GM23338 (cell line): ENCODE results near the gene THSD4. TPM values are rescaled to one million over a fixed set of nuclear protein-coding genes. Genes with fewer than 3 reads are reported as not detected.

Source experiments
- ATAC-seq: fragments of 200-7000 bp; cut with Tn5 transposase; 3 replicates; pipeline ENCODE4 v1.9.1; 2020
- DNase-seq: peaks from one replicate; pipeline ENCODE4 v3.0.0-alpha.2; 2015; ENCODE audit warnings: low spot score
- H2AFZ ChIP-seq: fragments of 200-600 bp; sonication (generic); 2 replicates; pipeline ENCODE4 v1.8.0; 2016; ENCODE audit warnings: antibody characterized with exemption, mild to moderate bottlenecking, moderate library complexity
- H3F3A ChIP-seq: fragments of 200-600 bp; sonication (generic); replicated peaks from 2 replicates; pipeline ENCODE4 v1.8.0; 2017; ENCODE audit warnings: antibody characterized with exemption, mixed run types, low read depth
- H3K27ac ChIP-seq: fragments of 200-600 bp; sonication (generic); 2 replicates; pipeline ENCODE4 v1.6.1; 2016; ENCODE audit warnings: low read depth
- H3K27me3 ChIP-seq: fragments of 200-600 bp; sonication (generic); 2 replicates; pipeline ENCODE4 v1.8.0; 2016; ENCODE audit warnings: mild to moderate bottlenecking, mixed run types, moderate library complexity; ENCODE audit not compliant: insufficient read depth
- H3K36me3 ChIP-seq: fragments of 200-600 bp; sonication (generic); 2 replicates; pipeline ENCODE4 v1.8.0; 2016; ENCODE audit warnings: mild to moderate bottlenecking; ENCODE audit not compliant: insufficient read depth
- H3K4me1 ChIP-seq: fragments of 200-600 bp; sonication (generic); 2 replicates; pipeline ENCODE4 v1.8.0; 2016; ENCODE audit warnings: mild to moderate bottlenecking, moderate library complexity; ENCODE audit not compliant: insufficient read depth
- H3K4me2 ChIP-seq: fragments of 200-600 bp; sonication (generic); 2 replicates; pipeline ENCODE4 v1.7.1; 2017; ENCODE audit warnings: mixed run types
- H3K4me3 ChIP-seq: fragments of 200-600 bp; sonication (generic); 2 replicates; pipeline ENCODE4 v1.6.1; 2016; ENCODE audit warnings: mixed run types
- H3K79me2 ChIP-seq: fragments of 200-600 bp; sonication (generic); replicated peaks from 2 replicates; pipeline ENCODE4 v1.8.0; 2017; ENCODE audit warnings: mild to moderate bottlenecking; ENCODE audit not compliant: insufficient read depth
- H3K9me2 ChIP-seq: fragments of 200-600 bp; sonication (generic); 2 replicates; pipeline ENCODE4 v1.8.0; 2017; ENCODE audit not compliant: insufficient read depth
- H4K20me1 ChIP-seq: fragments of 200-600 bp; sonication (generic); replicated peaks from 2 replicates; pipeline ENCODE4 v1.8.0; 2017; ENCODE audit warnings: mild to moderate bottlenecking; ENCODE audit not compliant: insufficient read depth
- H3K27ac Mint-ChIP-seq: 2 replicates; pipeline ENCODE4 v1.8.0; 2020; ENCODE audit warnings: inconsistent platforms, mild to moderate bottlenecking, moderate library complexity, mixed read lengths
- H3K27me3 Mint-ChIP-seq: 3 replicates; pipeline ENCODE4 v1.8.0; 2022; ENCODE audit warnings: low read depth, mild to moderate bottlenecking, moderate library complexity, mixed read lengths, inconsistent platforms; ENCODE audit not compliant: insufficient read depth, poor library complexity
- H3K36me3 Mint-ChIP-seq: 3 replicates; pipeline ENCODE4 v1.8.0; 2021; ENCODE audit warnings: low read depth, mild to moderate bottlenecking, inconsistent platforms, moderate library complexity, mixed read lengths
- H3K4me1 Mint-ChIP-seq: 3 replicates; pipeline ENCODE4 v1.8.0; 2020; ENCODE audit warnings: mild to moderate bottlenecking, inconsistent platforms, mixed read lengths
- H3K4me3 Mint-ChIP-seq: 3 replicates; pipeline ENCODE4 v1.8.0; 2021; ENCODE audit warnings: moderate library complexity, mild to moderate bottlenecking, inconsistent platforms, mixed read lengths
- H3K9me3 Mint-ChIP-seq: 3 replicates; pipeline ENCODE4 v1.8.0; 2020; ENCODE audit warnings: moderate library complexity, mild to moderate bottlenecking, inconsistent platforms, mixed read lengths
- CREB1 ChIP-seq: fragments of 250-450 bp; sonication (Bioruptor Pico); IDR thresholded peaks from 2 replicates; pipeline ENCODE4 v1.5.0; 2020; ENCODE audit warnings: low read depth, mild to moderate bottlenecking, moderate library complexity
- CTCF ChIP-seq, 2 experiments: fragments of 200-600 bp in 1 of 2; sonication (generic) in 1 of 2; conservative IDR thresholded peaks; 2 replicates each; pipeline versions ENCODE4 v1.5.1 to v1.6.1; 2016 to 2017; ENCODE audit warnings: antibody characterized with exemption in 2 of 2, low read depth in 2 of 2, mild to moderate bottlenecking in 2 of 2, moderate library complexity in 1 of 2
- ETS1 ChIP-seq: IDR thresholded peaks from 2 replicates; pipeline ENCODE4 v1.6.1; 2016; ENCODE audit warnings: antibody characterized with exemption
- EZH2 ChIP-seq: fragments of 200-600 bp; sonication (generic); IDR thresholded peaks from one replicate; pipeline ENCODE4 v1.8.0; 2017; ENCODE audit warnings: antibody characterized with exemption, mild to moderate bottlenecking, low read depth; ENCODE audit not compliant: unreplicated experiment
- EZH2phosphoT487 ChIP-seq: fragments of 200-600 bp; sonication (generic); IDR thresholded peaks from one replicate; pipeline ENCODE4 v1.8.1; 2018; ENCODE audit warnings: antibody characterized with exemption; ENCODE audit not compliant: unreplicated experiment
- JUNB ChIP-seq: IDR thresholded peaks from one replicate; pipeline ENCODE4 v1.6.1; 2016; ENCODE audit warnings: antibody characterized with exemption; ENCODE audit not compliant: unreplicated experiment
- NANOG ChIP-seq: IDR thresholded peaks from 2 replicates; pipeline ENCODE4 v1.6.1; 2016; ENCODE audit warnings: antibody characterized with exemption, borderline replicate concordance
- POLR2AphosphoS5 ChIP-seq: IDR thresholded peaks from 2 replicates; pipeline ENCODE4 v1.6.1; 2016; ENCODE audit warnings: antibody characterized with exemption, low read depth
- REST ChIP-seq: IDR thresholded peaks from one replicate; pipeline ENCODE4 v1.6.1; 2018; ENCODE audit warnings: antibody characterized with exemption; ENCODE audit not compliant: unreplicated experiment
- STAT1 ChIP-seq: IDR thresholded peaks from one replicate; pipeline ENCODE4 v1.6.1; 2016; ENCODE audit warnings: antibody characterized with exemption; ENCODE audit not compliant: unreplicated experiment
- ZNF114 ChIP-seq: fragments of 250-450 bp; sonication (Bioruptor Pico); IDR thresholded peaks from 2 replicates; pipeline ENCODE4 v1.5.0; 2020; ENCODE audit warnings: mild to moderate bottlenecking, moderate library complexity
- ZNF331 ChIP-seq: fragments of 250-450 bp; sonication (Bioruptor Pico); IDR thresholded peaks from 2 replicates; pipeline ENCODE4 v1.5.0; 2020; ENCODE audit warnings: low read depth, mild to moderate bottlenecking, moderate library complexity
- ZNF462 ChIP-seq: fragments of 250-450 bp; sonication (Bioruptor Pico); IDR thresholded peaks from 2 replicates; pipeline ENCODE4 v1.5.0; 2020; ENCODE audit warnings: mild to moderate bottlenecking, moderate library complexity
- polyA plus RNA-seq: library from polyadenylated mRNA; unstranded; fragments of >200 nt; fragmentation: Nextera tagmentation; extraction: Ambion mirVana; gene quantifications from 2 replicates; pipeline ENCODE4 v1.2.1, GENCODE V29; 2016
- total RNA-seq: library from RNA; depleted of rRNA; stranded (reverse); fragments of >200 nt; shearing (Covaris generic); gene quantifications from 2 replicates; pipeline ENCODE4 v1.2.3, GENCODE V29; 2014

THSD4 gene
- total and polyA plus RNA-seq, 2 experiments from 2014 or later: 2.0 to 7.4 TPM

- Mint-ChIP-seq H3K27ac (no peak overlapping the region), H3K9me3 (no peaks in the 10 kb centered on the region; the same call in 2 of the 3 replicates), H3K27me3 (peaks cover 1% of the 10 kb centered on the region), H3K4me1 (peaks cover 20% of the 10 kb centered on the region), H3K36me3 (no peaks in the 10 kb centered on the region), H3K4me3 (no peak overlapping the region)
- H2AFZ ChIP-seq: no peak overlapping the region
- no peak for TF ChIP-seq ZNF462 (CRISPR knock-in tag)
- TF ChIP-seq ETS1: no peak
- TF ChIP-seq REST: no peak
- no peak for TF ChIP-seq CREB1
- TF ChIP-seq ZNF331: no peak
- no peak for TF ChIP-seq POLR2AphosphoS5
- no peak for TF ChIP-seq JUNB
- no peak for TF ChIP-seq EZH2phosphoT487
- TF ChIP-seq CTCF (conservative IDR thresholded peaks at IDR 0.05; ENCODE audit: low read depth in 2 of 2): no peak
- TF ChIP-seq STAT1: no peak
- TF ChIP-seq EZH2: no peak
- TF ChIP-seq ZNF114: no peak
- no peak for TF ChIP-seq NANOG
- H3K36me3 ChIP-seq: no peaks in the 10 kb centered on the region
- H3K27ac ChIP-seq: no peak overlapping the region
- H3K27me3 ChIP-seq: no peaks in the 10 kb centered on the region
- H3K4me2 ChIP-seq: no peak overlapping the region
- H3K9me2 ChIP-seq: peaks cover 11% of the 10 kb centered on the region; the same call in 1 of the 2 replicates
- peaks cover 6% of the 10 kb centered on the region; the same call in 1 of the 2 replicates for H3K4me1 ChIP-seq
- ATAC-seq (peak; percentile 48), DNase-seq (no peak)
- H4K20me1 ChIP-seq: no peaks in the 10 kb centered on the region
- H3K4me3 ChIP-seq: no peak overlapping the region
- no peaks in the 10 kb centered on the region for H3F3A ChIP-seq
- H3K79me2 ChIP-seq: no peaks in the 10 kb centered on the region
These were observed 229.9 kb downstream of the THSD4 start for GRCh38 chr15:71345186-71345585.
